Sigmoid colon (tissue), 4 donors: ENCODE measurements around the gene RELN.

Experiments
- EP300 ChIP-seq, 4 donors: sonication (generic); formaldehyde crosslinking; IDR thresholded peaks; one replicate each; pipeline ENCODE4 v1.6.1; 2017; ENCODE audit warnings: antibody characterized with exemption in 4 of 4
- POLR2A ChIP-seq, 2 donors: fragments of 450-650 bp; IDR thresholded peaks; one replicate each; pipeline ENCODE4 v1.6.1; 2016; ENCODE audit warnings: antibody characterized with exemption in 2 of 2, mild to moderate bottlenecking in 2 of 2, moderate library complexity in 2 of 2
- POLR2AphosphoS5 ChIP-seq, 4 donors: sonication (generic); formaldehyde crosslinking; IDR thresholded peaks; one replicate each; pipeline ENCODE4 v1.6.1; 2017; ENCODE audit warnings: antibody characterized with exemption in 4 of 4
- TF ChIP-seq, protein P1 (sequence below), 4 experiments: fragments of 450-650 bp in 3 of 4; fragments of 200-600 bp in 1 of 4; IDR thresholded peaks; one replicate each; pipeline ENCODE4 v1.5.1; 2016 to 2019; ENCODE audit warnings: antibody characterized with exemption in 4 of 4, mild to moderate bottlenecking in 3 of 4, moderate library complexity in 2 of 4

DNA sequence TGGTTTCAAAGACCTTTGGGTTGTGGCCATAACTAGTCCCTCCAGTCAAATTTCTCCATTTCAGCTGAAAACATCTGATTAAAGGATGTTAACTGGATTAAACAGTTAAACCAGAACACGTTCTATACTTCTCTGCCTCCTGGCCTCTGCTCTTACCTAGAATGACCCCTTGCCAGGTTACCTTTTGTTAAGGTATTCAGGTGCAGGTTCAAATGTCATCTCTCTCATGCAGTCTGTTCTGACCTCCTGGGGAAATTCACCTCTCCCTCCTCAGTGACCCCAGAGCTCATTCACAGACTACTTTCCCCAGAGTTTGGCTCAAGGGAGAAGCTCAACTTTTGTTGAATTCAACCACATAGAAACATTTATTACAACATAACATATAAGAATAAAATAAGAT lies 67.8 kb downstream of the RELN start:
- TF ChIP-seq, protein P1, sequence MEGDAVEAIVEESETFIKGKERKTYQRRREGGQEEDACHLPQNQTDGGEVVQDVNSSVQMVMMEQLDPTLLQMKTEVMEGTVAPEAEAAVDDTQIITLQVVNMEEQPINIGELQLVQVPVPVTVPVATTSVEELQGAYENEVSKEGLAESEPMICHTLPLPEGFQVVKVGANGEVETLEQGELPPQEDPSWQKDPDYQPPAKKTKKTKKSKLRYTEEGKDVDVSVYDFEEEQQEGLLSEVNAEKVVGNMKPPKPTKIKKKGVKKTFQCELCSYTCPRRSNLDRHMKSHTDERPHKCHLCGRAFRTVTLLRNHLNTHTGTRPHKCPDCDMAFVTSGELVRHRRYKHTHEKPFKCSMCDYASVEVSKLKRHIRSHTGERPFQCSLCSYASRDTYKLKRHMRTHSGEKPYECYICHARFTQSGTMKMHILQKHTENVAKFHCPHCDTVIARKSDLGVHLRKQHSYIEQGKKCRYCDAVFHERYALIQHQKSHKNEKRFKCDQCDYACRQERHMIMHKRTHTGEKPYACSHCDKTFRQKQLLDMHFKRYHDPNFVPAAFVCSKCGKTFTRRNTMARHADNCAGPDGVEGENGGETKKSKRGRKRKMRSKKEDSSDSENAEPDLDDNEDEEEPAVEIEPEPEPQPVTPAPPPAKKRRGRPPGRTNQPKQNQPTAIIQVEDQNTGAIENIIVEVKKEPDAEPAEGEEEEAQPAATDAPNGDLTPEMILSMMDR (IDR thresholded peaks at IDR 0.05) = no peak
- no peak for TF ChIP-seq POLR2A (IDR thresholded peaks at IDR 0.05)
- TF ChIP-seq POLR2AphosphoS5 (IDR thresholded peaks at IDR 0.05) = no peak
- no peak for TF ChIP-seq EP300 (IDR thresholded peaks at IDR 0.05)
